ENCODE data around the gene ANTXRL.
"Not testable (repeated sequence)": the region's sequence is repeated elsewhere in the genome, so short reads cannot be mapped to it uniquely, and the experiment has no call there.

Gene ANTXRL

DNA sequence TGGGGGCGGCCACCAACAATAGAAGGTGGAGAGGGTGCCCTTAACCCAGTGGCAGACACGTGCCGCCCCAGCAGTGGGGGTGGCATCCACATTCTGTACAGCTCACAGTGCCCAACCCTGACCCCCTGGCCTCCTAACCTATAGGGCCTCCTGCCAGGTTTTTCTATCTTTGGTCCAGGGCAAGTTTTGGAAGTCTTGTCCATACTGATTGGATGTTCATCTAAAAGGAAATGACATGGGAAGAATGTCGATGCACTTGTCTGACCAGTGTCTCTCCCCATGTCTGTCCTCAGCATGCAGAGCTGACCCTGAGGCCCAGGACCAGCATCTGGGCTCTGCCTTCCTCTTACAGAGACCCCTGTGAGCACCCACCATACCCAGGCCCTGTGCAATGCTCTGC lies 32.3 kb upstream of the ANTXRL start:
- DNase-seq, result no peak

DNA sequence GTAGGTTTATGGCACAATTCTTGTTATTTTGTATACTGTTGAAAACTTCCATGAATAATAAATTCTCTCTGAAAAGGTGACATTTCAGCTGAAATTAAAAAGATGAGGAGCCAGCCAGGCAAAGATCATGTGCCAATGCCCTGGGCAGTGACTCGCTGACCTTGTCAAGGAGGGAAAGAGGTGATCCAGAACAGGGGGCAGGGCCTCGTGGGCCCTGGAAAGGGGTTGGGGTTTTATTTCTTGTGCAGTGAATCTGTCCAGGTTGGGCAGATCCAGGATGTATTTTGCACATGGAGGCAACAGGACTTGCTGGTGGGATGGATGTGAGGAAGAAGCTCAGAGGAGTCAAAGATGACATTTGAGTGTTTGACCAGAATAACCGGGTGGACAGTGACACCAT lies 31.6 kb upstream of the ANTXRL start:
- not testable (repeated sequence) for DNase-seq

DNA sequence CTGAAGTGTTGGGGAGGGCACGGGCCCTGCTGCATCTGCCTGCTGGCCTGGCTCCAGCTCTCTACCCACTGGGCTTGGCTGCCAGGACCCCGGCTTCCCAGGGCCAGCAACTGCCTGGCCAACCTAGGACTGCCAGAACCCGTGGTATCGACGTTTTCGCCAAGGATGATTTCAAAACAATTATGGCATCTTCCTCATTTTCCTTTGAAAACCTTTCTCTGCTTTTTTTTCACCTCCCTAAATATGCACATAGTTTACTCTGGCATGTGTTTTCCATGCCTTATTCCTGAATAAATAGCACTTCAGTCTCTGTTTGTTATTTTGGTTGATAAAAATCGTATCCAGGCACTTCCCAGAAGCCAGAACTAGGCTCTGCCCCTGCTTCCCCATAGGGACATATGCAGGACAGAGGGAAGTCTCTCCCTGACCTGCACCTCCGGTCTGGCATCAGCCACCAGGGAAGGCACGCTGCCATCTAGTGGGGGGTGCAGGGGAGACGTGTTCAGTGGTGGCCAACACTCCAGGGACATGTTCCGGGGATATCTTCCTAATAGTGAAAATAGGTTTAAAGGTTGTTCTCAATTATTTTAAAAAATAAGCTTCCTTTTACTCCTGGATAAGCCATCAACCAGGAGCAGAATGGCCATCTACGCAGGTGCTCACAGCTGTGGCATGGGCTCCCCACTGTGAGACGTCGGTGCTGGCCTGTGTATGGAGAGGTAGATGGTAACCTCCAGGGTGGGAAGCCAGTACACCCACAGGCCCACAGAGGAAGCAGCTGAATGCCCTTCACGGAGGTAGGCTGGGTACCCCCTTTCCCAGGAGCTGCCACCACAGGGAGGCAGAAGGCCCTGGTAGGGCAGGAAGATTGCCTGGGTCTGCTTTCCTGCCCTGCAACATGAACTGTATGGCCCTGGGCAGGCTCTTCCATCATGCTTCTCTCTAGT lies 30.7 kb upstream of the ANTXRL start:
- peak; percentile 32 for DNase-seq

DNA sequence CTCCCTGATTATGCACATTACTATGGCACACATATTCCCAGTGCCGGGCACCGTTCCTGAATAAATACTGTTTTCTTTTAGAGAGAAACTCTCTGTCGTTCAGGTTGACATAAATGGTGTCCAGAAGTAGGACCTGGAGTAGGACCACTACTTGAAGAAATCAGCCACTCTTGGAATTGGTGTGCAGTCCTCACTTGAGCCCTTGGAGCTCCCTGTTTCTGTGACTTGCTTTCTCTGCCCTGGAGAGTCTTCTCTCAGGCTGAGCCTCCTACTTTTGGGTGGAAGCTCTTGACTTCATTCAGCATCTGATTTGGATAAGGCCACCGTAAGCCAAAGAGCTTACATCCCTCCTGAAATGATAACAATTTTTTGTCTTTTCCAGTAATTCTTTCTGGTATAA lies 29.7 kb upstream of the ANTXRL start:
- no peak for DNase-seq

DNA sequence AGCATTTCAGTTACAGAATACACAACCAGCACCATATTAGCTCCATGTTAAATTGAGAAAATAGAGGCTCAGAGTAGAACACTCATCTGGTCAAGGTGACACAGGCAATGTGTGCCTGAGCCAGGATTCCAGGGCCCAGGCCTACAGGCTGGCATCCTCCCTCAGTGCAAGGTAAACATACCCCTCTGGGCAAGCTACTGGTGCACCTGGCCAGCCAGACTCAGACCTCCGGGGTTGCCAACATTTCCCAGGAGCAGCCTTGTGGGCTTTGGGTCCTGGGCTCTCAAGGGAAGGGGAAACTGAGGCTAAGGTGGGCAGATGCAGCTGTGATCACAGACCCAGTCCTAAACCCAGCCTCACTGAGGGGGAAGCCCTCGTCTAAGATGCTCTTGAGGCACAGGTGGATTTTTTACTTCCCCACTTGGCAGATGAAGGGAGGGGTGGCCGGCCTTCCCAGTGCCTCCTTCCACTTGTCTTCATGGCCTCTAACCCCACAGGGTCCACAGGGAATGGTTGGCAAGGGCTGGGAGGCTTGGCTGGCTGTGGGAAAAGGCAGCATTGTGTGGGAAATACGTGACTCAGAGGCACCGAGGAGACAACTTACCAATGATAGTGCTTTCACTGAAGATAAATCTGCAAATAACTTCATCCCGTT lies 23.8 kb upstream of the ANTXRL start:
- not testable (repeated sequence) for DNase-seq

DNA sequence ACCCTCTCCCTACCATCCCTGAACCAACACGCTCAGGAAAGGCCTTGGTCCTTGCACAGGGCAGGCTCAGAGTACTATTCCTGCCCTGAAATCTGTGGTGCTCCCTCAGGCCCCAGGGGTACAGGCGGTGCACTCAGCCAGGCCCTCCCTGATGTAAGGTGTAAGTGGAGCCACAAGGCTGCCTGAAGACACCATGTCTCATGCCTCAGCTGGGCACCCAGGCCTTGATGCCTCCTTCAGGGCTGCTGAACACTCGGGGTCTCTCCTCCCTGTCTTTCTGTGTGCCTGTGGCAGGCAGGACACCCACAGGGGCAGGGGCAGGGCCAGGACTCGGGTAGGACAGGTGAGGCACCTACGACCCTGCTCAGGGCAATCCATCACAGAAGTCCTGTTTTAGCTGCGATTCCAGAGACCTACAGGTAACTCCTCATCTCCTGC lies 22.9 kb upstream of the ANTXRL start:
- DNase-seq, result no peak

DNA sequence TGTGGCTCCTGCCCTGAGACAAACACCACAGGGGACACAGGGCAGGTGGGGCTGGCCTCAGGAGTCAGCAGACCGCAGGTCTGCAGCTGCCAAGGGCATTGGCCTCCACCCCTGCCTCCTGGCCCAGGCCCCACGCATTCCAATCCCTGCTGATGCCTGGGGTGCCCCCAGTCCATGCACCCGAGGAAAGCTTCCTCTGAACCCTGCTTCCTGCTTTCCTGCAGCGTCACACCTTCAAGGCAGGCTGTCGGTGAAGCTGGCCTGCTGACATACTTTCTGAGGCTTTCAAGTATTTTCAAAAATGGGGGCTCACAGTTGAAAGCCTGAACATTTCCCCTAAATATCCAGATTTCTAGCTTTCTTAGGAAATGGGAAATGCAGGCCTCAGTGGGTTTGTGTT lies 22.5 kb upstream of the ANTXRL start:
- no peak for DNase-seq

DNA sequence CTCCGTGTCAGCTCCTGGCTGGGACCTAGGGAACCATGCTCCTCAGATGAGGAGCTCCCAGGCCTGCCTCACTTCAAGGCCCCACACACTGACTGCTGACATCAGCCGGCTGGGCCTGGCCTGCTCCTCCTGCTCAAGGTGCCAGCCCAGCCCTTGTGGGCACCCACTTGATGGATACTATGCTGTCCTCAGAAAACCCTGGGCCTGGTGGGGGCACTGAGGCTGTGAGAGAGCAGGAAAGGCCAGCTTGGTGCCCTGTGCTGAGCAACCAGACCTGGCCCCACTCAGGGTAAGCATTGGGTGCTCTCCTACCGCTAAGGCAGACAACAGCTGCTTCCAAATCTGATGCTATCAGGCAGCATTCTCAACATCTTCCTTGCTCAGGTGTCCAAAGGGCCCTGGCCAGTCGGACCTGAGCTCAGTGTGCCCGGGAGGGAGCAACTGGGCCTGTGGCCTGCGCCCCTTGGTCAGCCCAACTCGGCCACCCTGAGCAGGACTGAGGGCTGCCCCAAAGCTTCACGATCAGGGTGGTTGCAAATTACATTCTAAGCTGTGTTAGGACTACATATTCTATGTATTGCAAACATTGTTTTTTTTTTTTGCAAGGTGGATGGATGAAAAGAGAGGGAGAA lies 21.9 kb upstream of the ANTXRL start:
- no peak for DNase-seq

DNA sequence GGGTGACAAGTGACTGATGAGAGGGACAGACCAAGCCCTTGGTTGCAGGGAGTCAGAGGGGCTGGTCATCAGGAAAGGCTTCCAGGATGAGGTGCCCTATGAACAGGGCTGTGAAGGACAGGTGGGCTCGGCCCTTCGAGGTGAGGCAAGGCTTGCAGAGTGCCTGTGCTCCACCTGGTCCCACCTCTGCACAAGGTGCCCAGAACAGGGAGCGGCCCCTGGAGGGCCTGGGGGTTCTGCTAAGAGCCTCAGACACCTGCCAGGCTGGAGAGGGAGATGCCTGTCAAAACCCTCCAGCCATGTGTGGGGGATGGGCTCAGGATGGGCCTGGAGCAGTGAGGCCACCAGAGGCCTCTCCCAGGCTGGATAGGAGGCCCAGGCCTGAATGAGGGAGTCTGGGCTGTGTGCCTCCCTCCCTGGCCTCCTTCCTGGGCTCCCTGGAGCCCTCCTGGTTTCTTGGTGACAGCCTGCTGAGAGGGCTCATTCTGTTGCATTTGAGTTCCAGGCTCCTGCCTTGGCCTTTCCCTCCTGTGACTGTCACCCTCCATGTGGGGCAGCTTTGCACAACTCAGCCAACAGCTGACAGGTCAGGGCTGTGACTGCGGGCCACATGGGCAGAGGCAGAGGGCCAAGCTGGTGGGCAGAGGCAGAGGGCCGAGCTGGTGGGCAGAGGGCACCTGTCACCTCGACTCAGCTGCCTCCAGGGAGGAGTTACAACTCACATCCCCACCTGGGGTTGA lies 21.1 kb upstream of the ANTXRL start:
- DNase-seq, result not testable (repeated sequence)

DNA sequence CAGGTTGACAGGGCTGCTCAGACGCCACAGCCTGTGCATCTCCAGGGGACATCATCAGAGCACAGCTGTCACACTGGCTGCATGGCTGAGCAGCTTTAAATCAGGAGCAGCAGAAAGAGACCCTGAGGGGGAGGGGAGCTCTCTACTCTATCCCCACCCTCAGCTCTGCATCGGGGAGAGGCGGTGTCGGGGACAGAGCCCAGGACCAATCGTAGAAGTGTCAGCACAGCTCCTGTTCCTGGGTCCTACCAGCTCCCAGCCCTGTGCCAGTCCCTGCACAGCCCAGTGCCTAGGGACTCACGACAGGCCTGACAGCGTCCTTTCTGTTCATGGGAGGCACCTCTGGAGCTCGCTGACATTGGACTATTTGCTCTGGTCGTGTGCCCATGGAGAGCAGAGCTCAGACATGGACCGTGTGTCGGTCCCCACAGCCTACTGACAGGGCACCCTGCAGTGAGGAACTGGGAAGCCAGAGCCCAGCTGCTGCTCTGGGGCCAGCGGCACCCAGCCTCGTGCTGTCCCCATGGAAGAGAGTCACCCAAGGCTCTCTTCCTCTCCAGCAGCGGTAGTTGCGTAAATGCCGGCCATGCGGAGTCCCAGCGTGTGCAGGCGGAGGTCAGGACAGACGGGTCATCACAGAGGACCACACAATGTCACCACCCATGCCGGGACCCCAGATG lies 20.4 kb upstream of the ANTXRL start:
- DNase-seq, result no peak

DNA sequence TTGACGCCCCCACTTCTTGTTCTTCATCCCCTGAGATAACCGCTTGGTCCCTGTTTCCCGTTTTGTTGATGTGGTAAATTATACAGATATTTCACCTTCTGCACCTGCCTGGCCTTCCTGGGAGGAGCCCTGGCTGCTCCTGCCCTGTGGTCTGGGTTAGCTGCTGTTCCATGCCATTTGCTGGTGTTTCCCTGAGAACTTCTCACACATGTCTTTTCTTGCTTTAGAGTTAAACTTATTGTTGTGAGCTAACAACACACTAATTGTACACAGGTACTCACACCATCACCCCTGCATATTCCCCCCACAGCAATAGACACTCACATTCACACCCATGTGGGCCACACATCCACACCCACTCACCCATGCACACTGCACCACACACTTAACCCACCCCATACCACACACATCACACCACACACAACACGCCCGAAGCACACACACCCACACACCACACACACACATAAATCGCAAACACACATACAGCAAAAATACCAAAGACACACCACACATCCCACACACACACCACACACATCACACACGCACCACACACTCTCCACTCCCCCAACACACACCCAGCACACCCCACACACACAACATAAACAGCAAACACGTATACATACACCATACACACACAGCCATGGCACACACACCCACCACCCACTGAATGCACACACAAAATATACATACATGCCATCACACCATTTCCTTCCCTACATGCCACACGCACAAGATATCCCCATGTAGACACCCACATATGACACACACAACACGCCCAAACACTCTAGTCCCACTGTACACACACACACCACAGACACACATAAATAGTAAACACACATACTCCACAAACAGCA lies 19.4 kb upstream of the ANTXRL start:
- DNase-seq, result no peak

DNA sequence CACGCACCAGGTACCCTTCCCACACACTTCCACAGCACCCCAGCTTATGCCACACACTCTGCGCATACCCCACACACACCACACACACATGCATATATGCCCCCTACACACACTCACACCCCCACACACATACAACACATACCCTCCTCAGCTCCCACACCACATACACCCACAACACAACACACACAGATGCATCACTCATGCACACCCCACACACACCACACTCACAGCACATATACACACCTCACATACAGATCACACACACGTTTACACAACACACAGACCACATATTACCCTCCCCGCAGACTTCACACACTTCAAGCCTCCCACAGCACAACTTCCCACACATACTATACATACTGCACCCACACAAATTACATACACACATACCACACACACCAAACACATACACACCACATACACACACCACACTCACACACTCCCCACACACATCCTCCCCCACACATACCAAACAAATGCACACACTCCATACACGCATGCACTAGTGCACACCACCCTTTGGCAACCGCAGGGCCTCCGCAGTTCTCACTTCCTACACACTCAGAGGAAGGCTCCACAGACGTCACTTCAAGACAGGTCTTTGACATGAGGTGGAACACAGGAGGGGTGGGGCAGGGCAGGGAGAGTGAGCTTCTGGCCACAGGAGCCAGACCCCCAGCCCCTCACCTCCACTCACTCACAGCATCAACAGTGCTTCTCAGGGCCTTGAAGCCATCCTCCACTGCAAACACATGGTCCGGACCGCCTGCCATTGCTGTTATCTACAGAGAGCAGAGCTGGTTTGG lies 18.5 kb upstream of the ANTXRL start:
- DNase-seq, result no peak

DNA sequence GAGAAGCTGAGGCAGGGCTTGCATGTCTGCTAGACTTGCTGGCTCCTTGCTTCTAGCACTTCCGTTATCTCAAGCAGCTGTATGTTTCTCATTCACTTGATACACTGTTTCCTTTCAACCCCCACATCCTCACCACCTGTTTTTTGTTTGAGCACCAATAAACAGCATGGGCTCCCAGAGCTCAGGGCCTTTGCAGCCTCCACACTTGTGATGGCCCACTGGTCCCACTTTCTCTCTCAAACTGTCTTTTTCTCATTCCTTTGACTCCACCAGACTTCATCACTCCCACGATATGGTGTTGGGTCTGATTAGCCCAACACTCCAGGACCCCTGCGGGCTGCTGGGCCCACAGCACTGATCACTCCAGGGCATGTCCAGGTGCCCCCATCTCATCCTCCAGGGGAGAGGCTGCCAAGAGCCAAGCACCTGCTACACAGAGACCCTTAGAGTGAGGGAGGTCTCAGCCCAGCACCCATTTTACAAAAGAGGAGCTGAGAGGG lies 17.2 kb upstream of the ANTXRL start:
- DNase-seq, result not testable (repeated sequence)

DNA sequence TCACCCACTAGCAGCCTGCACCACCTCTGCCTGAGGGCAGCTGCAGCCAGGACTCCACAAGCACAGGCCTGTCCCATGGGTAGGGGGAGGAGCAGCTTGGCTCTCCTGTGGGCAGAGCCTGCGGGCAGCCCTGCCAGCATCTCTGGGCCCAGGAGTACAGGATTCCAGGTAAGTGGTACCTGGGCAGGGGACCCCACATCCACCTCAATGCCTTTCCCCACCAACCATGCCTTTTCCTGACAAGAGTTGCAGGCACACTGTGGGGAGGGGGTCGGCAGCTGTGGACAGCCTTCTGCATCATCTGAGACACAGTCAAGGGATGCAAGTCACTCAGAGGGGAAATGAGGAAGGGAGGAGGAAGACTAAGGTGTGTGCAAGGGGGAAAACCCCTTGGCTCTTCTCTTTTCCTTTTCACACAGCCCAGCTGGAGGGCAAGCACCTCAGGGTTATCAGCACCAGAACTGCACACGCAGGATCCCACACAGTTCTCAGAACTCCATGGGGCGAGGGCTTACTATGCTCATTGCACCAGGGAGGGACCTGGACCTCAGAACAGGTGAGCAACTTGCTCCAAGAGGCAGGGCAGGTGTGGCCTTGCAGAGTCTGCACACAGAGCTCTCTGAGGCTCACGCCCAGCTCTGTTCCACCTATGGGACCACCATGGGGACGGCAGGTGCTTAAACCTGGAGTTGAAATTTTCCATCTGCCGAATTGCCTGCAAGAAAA lies 16.5 kb upstream of the ANTXRL start:
- no peak for DNase-seq

DNA sequence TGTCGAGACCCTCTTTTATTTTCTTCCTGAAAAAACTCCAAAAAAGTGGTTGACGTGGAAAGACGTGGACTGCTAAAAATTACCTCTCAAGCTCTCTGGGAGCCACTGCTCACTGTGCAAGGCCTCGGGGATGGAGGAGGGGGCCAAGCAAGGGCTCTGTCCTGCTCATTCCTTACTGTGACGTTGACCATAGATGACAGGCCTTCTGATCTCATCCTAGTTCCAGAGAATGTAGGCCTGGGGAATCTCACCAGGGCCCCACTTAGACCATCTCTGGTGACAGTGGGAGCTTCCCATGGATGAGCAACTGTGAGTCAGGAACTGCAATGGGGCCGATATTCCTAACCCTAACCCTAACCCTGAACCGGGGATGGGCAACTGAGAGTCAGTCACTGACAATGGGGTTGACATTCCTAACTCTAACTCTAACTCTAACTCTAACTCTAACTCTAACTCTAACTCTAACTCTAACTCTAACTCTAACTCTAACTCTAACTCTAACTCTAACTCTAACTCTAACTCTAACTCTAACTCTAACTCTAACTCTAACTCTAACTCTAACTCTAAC lies 15.8 kb upstream of the ANTXRL start:
- DNase-seq, result not testable (repeated sequence)

DNA sequence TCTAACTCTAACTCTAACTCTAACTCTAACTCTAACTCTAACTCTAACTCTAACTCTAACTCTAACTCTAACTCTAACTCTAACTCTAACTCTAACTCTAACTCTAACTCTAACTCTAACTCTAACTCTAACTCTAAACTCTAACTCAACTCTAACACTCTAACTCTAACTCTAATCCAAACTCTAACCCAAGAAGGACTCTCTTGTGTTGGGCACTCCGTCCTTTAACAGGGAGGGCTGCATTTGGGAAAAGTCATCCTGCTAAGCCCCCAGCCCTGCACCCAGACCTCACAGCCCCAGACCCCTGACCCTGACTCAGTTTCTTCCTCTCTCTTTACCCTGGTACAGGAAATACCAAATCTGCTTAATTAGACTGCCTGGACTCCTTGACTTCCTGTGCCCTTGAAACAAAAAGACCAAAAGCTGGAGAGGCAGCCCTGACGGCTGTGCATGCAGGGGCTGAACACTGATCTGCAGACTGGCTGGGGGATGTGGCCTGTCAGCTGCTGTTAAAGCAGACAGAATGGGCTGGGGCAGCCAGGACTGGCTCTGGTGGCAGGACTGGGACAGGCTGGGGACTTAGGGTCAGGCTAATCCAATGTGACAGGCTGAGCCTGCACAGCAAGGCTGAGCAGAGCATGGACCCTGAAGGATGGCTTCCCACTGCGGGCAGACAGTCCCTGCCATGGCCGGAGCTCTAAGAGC lies 14.8 kb upstream of the ANTXRL start:
- DNase-seq, result not testable (repeated sequence)

DNA sequence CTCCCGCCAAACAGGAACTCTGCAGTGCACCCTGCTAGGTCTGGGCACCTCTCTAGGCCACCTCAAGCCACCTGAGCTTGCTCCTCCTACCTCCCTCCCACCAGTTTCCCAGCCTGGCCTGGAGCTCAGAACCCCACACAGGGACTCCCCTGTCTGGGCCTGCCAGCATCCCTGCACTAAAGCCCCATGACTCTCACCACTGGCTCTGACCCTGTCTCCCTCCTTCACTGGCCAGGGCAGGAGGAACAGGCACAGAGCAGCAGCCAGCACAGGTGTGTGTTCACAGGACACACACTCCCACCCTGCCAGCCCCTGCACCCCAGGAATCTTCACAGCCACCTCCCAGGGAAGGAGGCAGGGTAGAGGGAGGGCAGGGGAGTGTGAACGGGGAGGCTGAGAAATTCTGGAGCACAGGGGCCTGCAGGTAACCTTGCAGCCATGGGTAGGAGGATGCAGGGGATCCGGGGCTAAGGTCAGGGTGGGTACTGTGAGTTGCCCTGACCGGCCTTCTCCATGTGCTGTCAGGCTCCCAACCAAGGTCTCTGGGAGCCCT lies 13.9 kb upstream of the ANTXRL start:
- DNase-seq, result no peak

Data from fibroblast of skin of scalp (primary cell).